Heart right ventricle (tissue), 16 donors: ENCODE results near the gene CCR1. TPM values are rescaled to one million over a fixed set of nuclear protein-coding genes. Genes with fewer than 3 reads are reported as not detected.

ENCODE experiments used
- ATAC-seq, 8 donors: fragments of 200-7000 bp; cut with Tn5 transposase; one replicate each; pipeline ENCODE4 v1.9.1; 2020; ENCODE audit warnings: mild to moderate bottlenecking in 8 of 8, moderate library complexity in 8 of 8, moderate number of reproducible peaks in 1 of 8
- DNase-seq, 2 donors: peaks; one replicate each; pipeline ENCODE4 v3.0.0-alpha.2; 2020
- H3K27ac ChIP-seq, 10 donors: fragments of 200-600 bp; sonication (generic) in 2 of 10; one replicate each; pipeline versions ENCODE4 v1.5.0 to v1.8.0; 2020 to 2022; ENCODE audit warnings: mild to moderate bottlenecking in 3 of 10
- H3K27me3 ChIP-seq, 7 donors: fragments of 200-600 bp; one replicate each; pipeline ENCODE4 v1.8.0; 2021 to 2022; ENCODE audit warnings: mild to moderate bottlenecking in 2 of 7
- H3K36me3 ChIP-seq, 9 donors: fragments of 200-600 bp; sonication (generic) in 1 of 9; one replicate each; pipeline versions ENCODE4 v1.5.0 to v1.8.0; 2020 to 2022; ENCODE audit warnings: mild to moderate bottlenecking in 2 of 9
- H3K4me1 ChIP-seq, 9 donors: fragments of 200-600 bp; sonication (generic) in 1 of 9; one replicate each; pipeline versions ENCODE4 v1.5.0 to v1.8.0; 2020 to 2022; ENCODE audit warnings: mild to moderate bottlenecking in 4 of 9
- H3K4me3 ChIP-seq, 10 donors: fragments of 200-600 bp; sonication (generic) in 2 of 10; one replicate each; pipeline versions ENCODE4 v1.5.0 to v1.8.0; 2020 to 2022; ENCODE audit warnings: mild to moderate bottlenecking in 7 of 10, moderate library complexity in 2 of 10
- H3K9me3 ChIP-seq, 11 donors: fragments of 200-600 bp in 10 of 11; sonication (generic) in 2 of 11; one replicate each; pipeline versions ENCODE4 v1.5.0 to v1.8.0; 2013 to 2022; ENCODE audit warnings: mild to moderate bottlenecking in 2 of 11, control low read depth in 1 of 11, moderate library complexity in 1 of 11
- CTCF ChIP-seq, 9 donors: fragments of 200-600 bp; sonication (generic) in 2 of 9; IDR thresholded peaks; one replicate each; pipeline versions ENCODE4 v1.5.0 to v1.8.0; 2021 to 2022; ENCODE audit warnings: antibody characterized with exemption in 9 of 9, mild to moderate bottlenecking in 5 of 9, moderate library complexity in 1 of 9
- WGBS, 2 donors: extraction: QIAGEN DNeasy Blood & Tissue Kit; methylation state at CpG; one replicate each; pipeline ENCODE4 v1.1.7; 2013; ENCODE audit warnings: inconsistent platforms in 1 of 2; 5-methylcytosine and 5-hydroxymethylcytosine counted together
- intact Hi-C, 10 donors: fragments of 100-400 bp; cut with DNase I; formaldehyde crosslinking; loops; one replicate each; pipeline versions ENCODE4 v1.11.1 to v1.14.2; 2022
- polyA plus RNA-seq, 2 donors: library from polyadenylated mRNA; stranded (reverse); fragments of 200-250 nt; gene quantifications; one replicate each; pipeline ENCODE4 v1.2.3, GENCODE V29; 2013
- total RNA-seq, 10 donors: library from RNA; stranded (reverse); fragmentation: NEBNext Ultra II Directional in 3 of 10; extraction: Animal tissue kit (Norgen Biotek cat#: 25700) in 3 of 10; gene quantifications; one replicate each; pipeline versions ENCODE4 v1.2.1 to v1.2.4, GENCODE V29; 2021 to 2023
- donor health status: Arrhythmogenic right ventricular cardiomyopathy.
- donor health status: ischemic (EF 13 %, LVEDD 7.1; RV severe dilation, severe dysfunction).
- donor health status: healthy with polysubstance abuse.
- donor health status: DM: no; HTN: yes; CAD: no.
- donor health status: DM: no; HTN: no; CAD: no.
- donor health status: ischemic (EF 25% LVEDD 6.9; RV normal size, moderate dysfunction).
- donor health status: ischemic (EF 25% LVEDD 5.7; RV mildly dilated, moderate dysfunction).
- donor health status: healthy.
- donor health status: DM: yes; HTN: yes; CAD: no.
- donor health status: Ischemic cardiomyopathy.
- donor health status: ischemic (EF 35%, LVEDD 5.7; RV mildly dilated, moderate dysfunction).
- donor health status: nonischemic (EF 11% LVEDD 7.7; RV severe dilation, severe dysfunction).
- donor health status: DM: yes; HTN: yes; CAD: no.
- donor health status: PGD.
- donor health status: ischemic (EF 29% LVEDD 5.4; RV normal size, mild dysfunction).
- donor health status: nonischemic (EF 23%, LVEDD 6.1; RV moderate dilation, normal function).

CCR1 gene
- total and polyA plus RNA-seq, 12 donors = 0.66 to 24.9 (median 1.6) TPM

GRCh38 chr3:46187876-46188275, 20.2 kb downstream of the CCR1 start:
- Histone ChIP-seq H3K36me3 (no peaks in the 10 kb centered on the region), H3K27ac (no peak overlapping the region), H3K4me3 (no peak overlapping the region), H3K4me1 (peaks cover 0 to 34% (median 0%) of the 10 kb centered on the region in 9 donors), H3K27me3 (peaks cover 0 to 10% (median 0%) of the 10 kb centered on the region in 7 donors), H3K9me3 (peaks cover 0 to 9% (median 0%) of the 10 kb centered on the region in 11 donors)
- DNase-seq = no peak
- 77 to 84% methylated on average over 2 of the region's 2 CpGs for WGBS, 2 donors
- no peak for ATAC-seq
- intact Hi-C loops = no loop called here
- no peak for TF ChIP-seq CTCF (IDR thresholded peaks at IDR 0.05)

- no peak overlapping the region for H3K4me3 ChIP-seq
- peaks cover 0 to 37% (median 0%) of the 10 kb centered on the region in 9 donors for H3K4me1 ChIP-seq
- peaks cover 0 to 3% (median 0%) of the 10 kb centered on the region in 11 donors for H3K9me3 ChIP-seq
- intact Hi-C loops = no loop called here
- H3K36me3 ChIP-seq = no peaks in the 10 kb centered on the region
- WGBS, 2 donors = 89 to 92% methylated on average over 2 of the region's 2 CpGs
- ATAC-seq = no peak
- DNase-seq = no peak
- no peak overlapping the region for H3K27ac ChIP-seq
- no peak for TF ChIP-seq CTCF (IDR thresholded peaks at IDR 0.05)
- H3K27me3 ChIP-seq = peaks cover 0 to 12% (median 0%) of the 10 kb centered on the region in 7 donors
These were observed 20.8 kb downstream of the CCR1 start for GRCh38 chr3:46187341-46187700.

- no peaks in the 10 kb centered on the region for H3K36me3 ChIP-seq
- DNase-seq (no peak), ATAC-seq (no peak)
- no peak overlapping the region for H3K27ac ChIP-seq
- no peak for TF ChIP-seq CTCF (IDR thresholded peaks at IDR 0.05)
- peaks cover 0 to 32% (median 0%) of the 10 kb centered on the region in 9 donors for H3K4me1 ChIP-seq
- H3K9me3 ChIP-seq = no peaks in the 10 kb centered on the region
- intact Hi-C loops = no loop called here
- H3K4me3 ChIP-seq = no peak overlapping the region
- 54% methylated on average over 3 of the region's 3 CpGs for WGBS, 2 donors
- peaks cover 0 to 12% (median 0%) of the 10 kb centered on the region in 7 donors for H3K27me3 ChIP-seq
These were observed 21.4 kb downstream of the CCR1 start for GRCh38 chr3:46186471-46187340.

GRCh38 chr3:46184469-46184868, 23.6 kb downstream of the CCR1 start:
- peaks cover 0 to 25% (median 0%) of the 10 kb centered on the region in 9 donors for H3K4me1 ChIP-seq
- H3K27me3 ChIP-seq = peaks cover 0 to 7% (median 0%) of the 10 kb centered on the region in 7 donors
- TF ChIP-seq CTCF (IDR thresholded peaks at IDR 0.05) = no peak
- no peaks in the 10 kb centered on the region for H3K36me3 ChIP-seq
- H3K27ac ChIP-seq = no peak overlapping the region
- 82 to 95% methylated on average over 1 of the region's 1 CpG for WGBS, 2 donors
- no peaks in the 10 kb centered on the region for H3K9me3 ChIP-seq
- H3K4me3 ChIP-seq = no peak overlapping the region
- DNase-seq (no peak), ATAC-seq (no peak)
- intact Hi-C loops = no loop called here
